ENCODE results near the gene ASPN.

DNA sequence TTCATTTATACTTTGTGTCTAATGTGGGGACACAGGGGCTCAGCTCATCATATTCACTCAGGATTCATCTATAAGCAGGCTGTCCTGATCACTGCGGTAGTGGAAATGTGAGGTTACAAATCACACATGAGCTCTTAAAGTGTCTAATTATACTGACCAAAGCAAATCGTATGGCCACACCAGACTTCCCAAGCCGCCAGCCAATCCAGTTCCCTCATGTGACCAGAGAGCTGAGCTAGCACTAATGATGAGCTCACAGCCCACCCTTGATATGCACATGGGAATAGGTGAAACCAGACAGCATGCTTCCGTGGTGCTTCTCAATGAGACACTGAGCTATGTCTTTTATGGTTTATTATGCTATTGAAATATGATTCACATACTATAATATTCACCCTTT is 35.9 kb upstream of the ASPN start:
- TF ChIP-seq POLR2A (IDR thresholded peaks at IDR 0.05) (no peak), CTCF (IDR thresholded peaks at IDR 0.05) (no peak)

Measured in testis (tissue), 2 donors.